AG20443 (cell line): ENCODE measurements around the gene PRDX4.
"Not testable (repeated sequence)": the region's sequence is repeated elsewhere in the genome, so short reads cannot be mapped to it uniquely, and the experiment has no call there.

Source experiments
- DNase-seq: peaks from one replicate; pipeline ENCODE4 v3.0.0; 2012; ENCODE audit warnings: low spot score, mixed read lengths

PRDX4 gene

GRCh38 chrX:23673108-23673507 is 5.8 kb downstream of the PRDX4 start:
- DNase-seq = no peak

GRCh38 chrX:23676486-23676885 is 9.2 kb downstream of the PRDX4 start:
- DNase-seq = not testable (repeated sequence)

- no peak for DNase-seq
These were observed 24.9 kb downstream of the PRDX4 start for GRCh38 chrX:23692166-23692565.

GRCh38 chrX:23694606-23695005 is 27.3 kb downstream of the PRDX4 start:
- DNase-seq = peak; percentile 55

GRCh38 chrX:23699636-23700194 is 32.4 kb downstream of the PRDX4 start:
- no peak for DNase-seq

- no peak for DNase-seq
These were observed 37.4 kb downstream of the PRDX4 start for GRCh38 chrX:23704673-23705206.

GRCh38 chrX:23705235-23705634 is 37.9 kb downstream of the PRDX4 start:
- no peak for DNase-seq

- no peak for DNase-seq
These were observed 52.9 kb downstream of the PRDX4 start for GRCh38 chrX:23720117-23720677.

- DNase-seq = no peak
These were observed 58.9 kb downstream of the PRDX4 start for GRCh38 chrX:23726191-23726590.

GRCh38 chrX:23727206-23727605 is 59.9 kb downstream of the PRDX4 start:
- no peak for DNase-seq

- DNase-seq = no peak
These were observed 61.9 kb downstream of the PRDX4 start for GRCh38 chrX:23729214-23729613.

GRCh38 chrX:23731951-23732350 is 64.7 kb downstream of the PRDX4 start:
- DNase-seq = no peak

GRCh38 chrX:23732704-23733103 is 65.4 kb downstream of the PRDX4 start:
- no peak for DNase-seq
